ENCODE data around the gene LRRC31.

DNA sequence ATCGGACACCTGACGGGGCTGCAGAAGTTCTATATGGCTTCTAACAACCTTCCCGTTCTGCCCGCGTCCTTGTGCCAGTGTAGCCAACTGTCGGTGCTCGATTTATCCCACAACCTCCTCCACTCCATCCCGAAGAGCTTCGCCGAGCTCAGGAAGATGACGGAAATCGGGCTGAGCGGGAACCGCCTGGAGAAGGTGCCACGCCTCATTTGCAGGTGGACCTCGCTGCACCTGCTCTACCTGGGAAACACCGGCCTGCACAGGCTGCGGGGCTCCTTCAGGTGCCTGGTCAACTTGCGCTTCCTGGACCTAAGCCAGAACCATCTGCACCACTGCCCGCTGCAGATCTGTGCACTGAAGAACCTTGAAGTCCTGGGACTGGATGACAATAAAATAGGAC lies 47.2 kb downstream of the LRRC31 start:
- TF ChIP-seq LEF1 (IDR thresholded peaks at IDR 0.05; ENCODE audit: borderline replicate concordance) (no peak), SUZ12 (IDR thresholded peaks at IDR 0.05) (no peak)

Data from HEK293T (cell line).